Fibroblast of lung (primary cell): ENCODE measurements around the gene KLK3. TPM values are rescaled to one million over a fixed set of nuclear protein-coding genes. Genes with fewer than 3 reads are reported as not detected.

Experiments used
- DNase-seq, 2 donors: peaks; one replicate each; pipeline versions ENCODE4 v3.0.0 to v3.0.0-alpha.2; 2010; ENCODE audit warnings: low read depth in 2 of 2
- H2AFZ ChIP-seq: 2 replicates; pipeline ENCODE4 v1.5.1; 2012; ENCODE audit warnings: low read length, control low read depth, inconsistent platforms
- H3K27ac ChIP-seq: 2 replicates; pipeline ENCODE4 v1.5.1; 2011; ENCODE audit warnings: low read length, control low read depth; ENCODE audit not compliant: insufficient read depth
- H3K27me3 ChIP-seq: 2 replicates; pipeline ENCODE4 v1.5.1; 2011; ENCODE audit warnings: mild to moderate bottlenecking, low read length; ENCODE audit not compliant: control insufficient read depth, insufficient read depth
- H3K36me3 ChIP-seq: 2 replicates; pipeline ENCODE4 v1.5.1; 2011; ENCODE audit warnings: low read length; ENCODE audit not compliant: control insufficient read depth, insufficient read depth
- H3K4me1 ChIP-seq: 2 replicates; pipeline ENCODE4 v1.5.1; 2011; ENCODE audit warnings: low read length; ENCODE audit not compliant: control insufficient read depth, insufficient read depth; ENCODE audit errors: extremely low read depth
- H3K4me2 ChIP-seq: 2 replicates; pipeline ENCODE4 v1.5.1; 2011; ENCODE audit warnings: low read length, control low read depth; ENCODE audit not compliant: insufficient read depth; ENCODE audit errors: extremely low read depth
- H3K4me3 ChIP-seq, 4 experiments: fragments of 200-600 bp in 1 of 4; sonication (generic) in 1 of 4; replicated peaks in 1 of 4; 2 replicates each; pipeline ENCODE4 v1.5.1; 2011 to 2016; ENCODE audit warnings: low read length in 4 of 4, low read depth in 3 of 4, mild to moderate bottlenecking in 3 of 4, control low read depth in 2 of 4, inconsistent platforms in 1 of 4, mixed read lengths in 1 of 4; ENCODE audit not compliant: insufficient read depth in 1 of 4; ENCODE audit errors: control extremely low read depth in 1 of 4
- H3K79me2 ChIP-seq: 2 replicates; pipeline ENCODE4 v1.5.1; 2012; ENCODE audit warnings: mild to moderate bottlenecking, low read length, inconsistent platforms; ENCODE audit not compliant: control insufficient read depth, insufficient read depth
- H3K9ac ChIP-seq: 2 replicates; pipeline ENCODE4 v1.5.1; 2011; ENCODE audit warnings: mild to moderate bottlenecking, low read length, control low read depth; ENCODE audit not compliant: insufficient read depth
- H3K9me3 ChIP-seq: 2 replicates; pipeline ENCODE4 v1.5.1; 2012; ENCODE audit warnings: low read depth, low read length; ENCODE audit not compliant: control insufficient read depth, insufficient read depth
- H4K20me1 ChIP-seq: 2 replicates; pipeline ENCODE4 v1.5.1; 2011; ENCODE audit warnings: low read length; ENCODE audit not compliant: control insufficient read depth, insufficient read depth; ENCODE audit errors: extremely low read depth
- EZH2 ChIP-seq: IDR thresholded peaks from 2 replicates; pipeline ENCODE4 v1.5.1; 2012; ENCODE audit warnings: low read length, control low read depth, mild to moderate bottlenecking; ENCODE audit errors: missing control alignments
- polyA plus RNA-seq, 2 donors: library from polyadenylated mRNA; depleted of rRNA in 1 of 2; stranded (reverse) in 1 of 2; unstranded in 1 of 2; fragments of >200 nt; gene quantifications; 2 replicates each; pipeline ENCODE4 v1.2.1, GENCODE V29; 2011 to 2012; ENCODE audit warnings: missing spikeins in 1 of 2
- total RNA-seq: library from RNA; depleted of rRNA; stranded (reverse); fragments of >200 nt; gene quantifications from 2 replicates; pipeline ENCODE4 v1.2.1, GENCODE V29; 2014
- TF ChIP-seq, protein P1 (sequence below), 2 donors: IDR thresholded peaks in 1 of 2; conservative IDR thresholded peaks in 1 of 2; 1 replicate in 1 of 2; 2 replicates in 1 of 2; pipeline ENCODE4 v1.5.1; 2011 to 2012; ENCODE audit warnings: low read length in 2 of 2, control low read depth in 1 of 2, inconsistent platforms in 1 of 2, low read depth in 1 of 2, mild to moderate bottlenecking in 1 of 2

Gene KLK3
- total and polyA plus RNA-seq, 2 donors (not counting 1 experiment from before 2014, with no cell fraction given): not detected

- no peaks in the 10 kb centered on the region for H3K36me3 ChIP-seq
- H3K4me2 ChIP-seq: no peak overlapping the region
- no peak overlapping the region for H2AFZ ChIP-seq
- DNase-seq: no peak
- H3K4me1 ChIP-seq: no peaks in the 10 kb centered on the region
- no peak overlapping the region for H3K4me3 ChIP-seq
- H3K9me3 ChIP-seq: no peaks in the 10 kb centered on the region
- H3K27ac ChIP-seq: no peak overlapping the region
- H3K9ac ChIP-seq: no peak overlapping the region
- no peaks in the 10 kb centered on the region for H4K20me1 ChIP-seq
- TF ChIP-seq, protein P1, sequence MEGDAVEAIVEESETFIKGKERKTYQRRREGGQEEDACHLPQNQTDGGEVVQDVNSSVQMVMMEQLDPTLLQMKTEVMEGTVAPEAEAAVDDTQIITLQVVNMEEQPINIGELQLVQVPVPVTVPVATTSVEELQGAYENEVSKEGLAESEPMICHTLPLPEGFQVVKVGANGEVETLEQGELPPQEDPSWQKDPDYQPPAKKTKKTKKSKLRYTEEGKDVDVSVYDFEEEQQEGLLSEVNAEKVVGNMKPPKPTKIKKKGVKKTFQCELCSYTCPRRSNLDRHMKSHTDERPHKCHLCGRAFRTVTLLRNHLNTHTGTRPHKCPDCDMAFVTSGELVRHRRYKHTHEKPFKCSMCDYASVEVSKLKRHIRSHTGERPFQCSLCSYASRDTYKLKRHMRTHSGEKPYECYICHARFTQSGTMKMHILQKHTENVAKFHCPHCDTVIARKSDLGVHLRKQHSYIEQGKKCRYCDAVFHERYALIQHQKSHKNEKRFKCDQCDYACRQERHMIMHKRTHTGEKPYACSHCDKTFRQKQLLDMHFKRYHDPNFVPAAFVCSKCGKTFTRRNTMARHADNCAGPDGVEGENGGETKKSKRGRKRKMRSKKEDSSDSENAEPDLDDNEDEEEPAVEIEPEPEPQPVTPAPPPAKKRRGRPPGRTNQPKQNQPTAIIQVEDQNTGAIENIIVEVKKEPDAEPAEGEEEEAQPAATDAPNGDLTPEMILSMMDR (conservative IDR thresholded peaks at IDR 0.05 in 1 of 2, IDR thresholded peaks at IDR 0.05 in 1 of 2; ENCODE audit: low read depth in 1 of 2, low read length in 2 of 2): no peak
- no peak for TF ChIP-seq EZH2
- no peaks in the 10 kb centered on the region for H3K79me2 ChIP-seq
- peaks cover 9% of the 10 kb centered on the region for H3K27me3 ChIP-seq
Observed at GRCh38 chr19:50908336-50908735, 53.6 kb downstream of the KLK3 start.

DNA sequence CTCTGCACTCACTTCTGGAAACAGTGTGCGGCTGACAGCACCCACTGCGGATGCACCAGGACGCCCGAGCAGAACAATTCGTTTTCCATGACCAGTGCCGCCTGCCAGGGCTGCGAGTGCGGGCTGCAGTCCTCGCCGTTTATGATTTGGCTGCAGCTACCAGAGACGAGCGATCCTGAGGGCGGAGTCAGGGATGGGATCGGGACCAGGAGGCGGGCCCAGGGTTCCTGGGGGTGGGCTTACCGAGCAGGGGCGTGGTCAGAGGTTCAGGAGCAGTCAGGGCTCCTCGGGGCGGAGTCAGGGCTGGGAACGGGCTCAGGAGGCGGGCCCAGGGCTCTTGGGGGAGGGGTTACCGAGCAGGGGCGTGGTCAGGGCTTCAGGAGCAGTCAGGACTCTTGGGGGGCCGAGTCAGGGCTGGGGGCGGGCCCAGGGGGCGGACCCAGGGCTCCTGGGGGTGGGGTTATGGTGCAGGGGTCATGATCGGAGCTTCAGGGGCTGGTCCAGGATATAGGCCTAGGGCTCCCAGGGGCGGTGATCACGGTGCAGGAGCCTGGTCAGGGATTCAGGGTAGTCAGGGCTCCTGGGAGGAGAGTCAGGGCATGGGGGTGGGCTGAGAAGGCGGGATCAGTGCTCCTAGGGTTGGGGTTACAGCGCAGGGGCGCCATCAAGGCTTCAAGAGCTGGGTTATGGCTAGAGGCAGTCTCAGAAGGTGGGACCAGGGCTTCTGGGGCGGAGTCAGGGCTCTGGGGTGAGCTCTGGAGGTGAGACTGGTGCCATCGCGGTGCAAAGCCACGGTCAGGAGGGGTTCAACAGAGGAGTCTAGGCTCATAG lies 54.7 kb downstream of the KLK3 start:
- DNase-seq: no peak
- peaks cover 9% of the 10 kb centered on the region for H3K27me3 ChIP-seq
- H3K4me3 ChIP-seq: no peak overlapping the region

More for the DNA sequence above, 54.7 kb downstream of the KLK3 start:
- Histone ChIP-seq H3K36me3 (no peaks in the 10 kb centered on the region), H4K20me1 (no peaks in the 10 kb centered on the region), H3K4me1 (no peaks in the 10 kb centered on the region), H3K9ac (no peak overlapping the region), H3K27ac (no peak overlapping the region), H3K79me2 (no peaks in the 10 kb centered on the region), H2AFZ (no peak overlapping the region), H3K4me2 (no peak overlapping the region), H3K9me3 (no peaks in the 10 kb centered on the region)
- TF ChIP-seq, protein P1 (conservative IDR thresholded peaks at IDR 0.05 in 1 of 2, IDR thresholded peaks at IDR 0.05 in 1 of 2; ENCODE audit: low read depth in 1 of 2, low read length in 2 of 2): no peak
- no peak for TF ChIP-seq EZH2

Other genes starting within 250 kb of the KLK3 start
- not detected in 2 replicates for gene SYT3, start 215.0 kb upstream of the KLK3 start, total RNA-seq
- gene SYT3, start 215.0 kb upstream of the KLK3 start, polyA plus RNA-seq: not detected in 2 replicates
- not detected in 2 replicates for gene C19orf81, start 205.5 kb upstream of the KLK3 start, total RNA-seq
- gene C19orf81, start 205.5 kb upstream of the KLK3 start, polyA plus RNA-seq: not detected in 2 replicates
- 1.8 and 7.9 TPM in 2 replicates for gene SHANK1, start 135.1 kb upstream of the KLK3 start, total RNA-seq
- gene SHANK1, start 135.1 kb upstream of the KLK3 start, polyA plus RNA-seq: 1.4 and 2.3 TPM in 2 replicates
- 27.5 and 69.4 TPM in 2 replicates for gene CLEC11A, start 131.6 kb upstream of the KLK3 start, total RNA-seq
- 22.5 and 23.4 TPM in 2 replicates for gene CLEC11A, start 131.6 kb upstream of the KLK3 start, polyA plus RNA-seq
- not detected in 2 replicates for gene GPR32, start 84.5 kb upstream of the KLK3 start, total RNA-seq
- not detected in 2 replicates for gene GPR32, start 84.5 kb upstream of the KLK3 start, polyA plus RNA-seq
- gene ACP4, start 64.5 kb upstream of the KLK3 start, total RNA-seq: not detected in 2 replicates
- gene ACP4, start 64.5 kb upstream of the KLK3 start, polyA plus RNA-seq: not detected in 2 replicates
- gene KLK1, start 31.1 kb upstream of the KLK3 start, total RNA-seq: not detected in 2 replicates
- not detected in 2 replicates for gene KLK1, start 31.1 kb upstream of the KLK3 start, polyA plus RNA-seq
- gene KLK15, start 21.3 kb upstream of the KLK3 start, total RNA-seq: not detected in 2 replicates
- not detected in 2 replicates for gene KLK15, start 21.3 kb upstream of the KLK3 start, polyA plus RNA-seq
- gene KLK2, start 18.5 kb downstream of the KLK3 start, total RNA-seq: not detected in 2 replicates
- gene KLK2, start 18.5 kb downstream of the KLK3 start, polyA plus RNA-seq: not detected in 2 replicates
- not detected in 2 replicates for gene KLK4, start 56.5 kb downstream of the KLK3 start, total RNA-seq
- not detected in 2 replicates for gene KLK4, start 56.5 kb downstream of the KLK3 start, polyA plus RNA-seq
- gene KLK5, start 98.1 kb downstream of the KLK3 start, total RNA-seq: not detected in 2 replicates
- 0.10 TPM in 1 of 2 replicates, not detected in the other for gene KLK5, start 98.1 kb downstream of the KLK3 start, polyA plus RNA-seq
- gene KLK6, start 114.7 kb downstream of the KLK3 start, total RNA-seq: not detected in 2 replicates
- not detected in 2 replicates for gene KLK6, start 114.7 kb downstream of the KLK3 start, polyA plus RNA-seq
- gene KLK7, start 129.0 kb downstream of the KLK3 start, total RNA-seq: not detected in 2 replicates
- not detected in 2 replicates for gene KLK7, start 129.0 kb downstream of the KLK3 start, polyA plus RNA-seq
- not detected in 2 replicates for gene KLK8, start 146.7 kb downstream of the KLK3 start, total RNA-seq
- not detected in 2 replicates for gene KLK8, start 146.7 kb downstream of the KLK3 start, polyA plus RNA-seq
- gene KLK10, start 164.8 kb downstream of the KLK3 start, total RNA-seq: not detected in 2 replicates
- 0.03 TPM in 1 of 2 replicates, not detected in the other for gene KLK10, start 164.8 kb downstream of the KLK3 start, polyA plus RNA-seq
- gene KLK11, start 171.7 kb downstream of the KLK3 start, total RNA-seq: not detected in 2 replicates
- not detected in 2 replicates for gene KLK11, start 171.7 kb downstream of the KLK3 start, polyA plus RNA-seq
- gene KLK12, start 180.1 kb downstream of the KLK3 start, total RNA-seq: not detected in 2 replicates
- gene KLK12, start 180.1 kb downstream of the KLK3 start, polyA plus RNA-seq: not detected in 2 replicates
- gene KLK13, start 210.2 kb downstream of the KLK3 start, total RNA-seq: not detected in 2 replicates
- not detected in 2 replicates for gene KLK13, start 210.2 kb downstream of the KLK3 start, polyA plus RNA-seq
- not detected in 2 replicates for gene KLK14, start 228.0 kb downstream of the KLK3 start, total RNA-seq
- not detected in 2 replicates for gene KLK14, start 228.0 kb downstream of the KLK3 start, polyA plus RNA-seq